Left ventricle myocardium inferior (tissue), 1 donor: ENCODE results near the gene COQ9. TPM values are rescaled to one million over a fixed set of nuclear protein-coding genes. Genes with fewer than 3 reads are reported as not detected.
A peak's percentile ranks its signal among the peaks of the same experiment; 100 is the strongest.

ENCODE experiments used
- DNase-seq: peaks from one replicate; pipeline ENCODE4 v3.0.0-alpha.2; 2020
- H3K27ac ChIP-seq: fragments of 200-600 bp; replicated peaks from 2 replicates; pipeline ENCODE4 v1.8.0; 2021
- H3K27me3 ChIP-seq: fragments of 200-600 bp; 2 replicates; pipeline ENCODE4 v1.8.0; 2021; ENCODE audit warnings: low read depth
- H3K36me3 ChIP-seq: fragments of 200-600 bp; 2 replicates; pipeline ENCODE4 v1.8.0; 2021
- H3K4me1 ChIP-seq: fragments of 200-600 bp; 2 replicates; pipeline ENCODE4 v1.8.0; 2021
- H3K4me3 ChIP-seq: fragments of 200-600 bp; 2 replicates; pipeline ENCODE4 v1.8.0; 2021; ENCODE audit warnings: mild to moderate bottlenecking, moderate library complexity
- H3K9me3 ChIP-seq: fragments of 200-600 bp; replicated peaks from 2 replicates; pipeline ENCODE4 v1.8.0; 2021
- CTCF ChIP-seq: fragments of 200-600 bp; IDR thresholded peaks from 2 replicates; pipeline ENCODE4 v1.8.0; 2021; ENCODE audit warnings: antibody characterized with exemption, mild to moderate bottlenecking, borderline replicate concordance
- intact Hi-C: fragments of 100-400 bp; cut with micrococcal nuclease; formaldehyde crosslinking; loops from one replicate; pipeline ENCODE4 v1.11.0; 2022
- total RNA-seq: library from RNA; stranded (reverse); fragmentation: NEBNext Ultra II Directional; extraction: Animal tissue kit (Norgen Biotek cat#: 25700); gene quantifications from one replicate; pipeline ENCODE4 v1.2.1, GENCODE V29; 2021
- donor health status: DM: no; HTN: yes; CAD: no; lungs with severe emphysema.

Gene COQ9
- total RNA-seq, 1 donor from 2014 or later, result 234 TPM

GRCh38 chr16:57462978-57463362 lies 15.7 kb downstream of the COQ9 start:
- Histone ChIP-seq H3K27ac (peak overlapping the region; percentile 88), H3K4me3 (peak overlapping the region; percentile 94), H3K9me3 (no peaks in the 10 kb centered on the region), H3K27me3 (no peaks in the 10 kb centered on the region), H3K4me1 (peaks cover 40% of the 10 kb centered on the region), H3K36me3 (peaks cover 74% of the 10 kb centered on the region)
- DNase-seq, result no peak
- TF ChIP-seq CTCF, result no peak
- intact Hi-C loops, result no loop called here

- intact Hi-C loops, result no loop called here
- Histone ChIP-seq H3K27me3 (no peaks in the 10 kb centered on the region), H3K4me1 (peaks cover 41% of the 10 kb centered on the region), H3K27ac (no peak overlapping the region), H3K9me3 (no peaks in the 10 kb centered on the region), H3K4me3 (no peak overlapping the region), H3K36me3 (peaks cover 74% of the 10 kb centered on the region)
- no peak for DNase-seq
- no peak for TF ChIP-seq CTCF
Measured at GRCh38 chr16:57464523-57464922, 17.2 kb downstream of the COQ9 start.

GRCh38 chr16:57468346-57468745 lies 21.1 kb downstream of the COQ9 start:
- DNase-seq, result no peak
- intact Hi-C loops, result no loop called here
- no peak for TF ChIP-seq CTCF

GRCh38 chr16:57469046-57469445 lies 21.8 kb downstream of the COQ9 start:
- Histone ChIP-seq H3K36me3 (peaks cover 94% of the 10 kb centered on the region), H3K27me3 (no peaks in the 10 kb centered on the region), H3K4me1 (peaks cover 48% of the 10 kb centered on the region), H3K9me3 (no peaks in the 10 kb centered on the region), H3K27ac (no peak overlapping the region), H3K4me3 (no peak overlapping the region)
- intact Hi-C loops, result no loop called here
- DNase-seq, result no peak
- TF ChIP-seq CTCF, result no peak

More at GRCh38 chr16:57468346-57468745, 21.1 kb downstream of the COQ9 start:
- Histone ChIP-seq H3K27ac (no peak overlapping the region), H3K9me3 (no peaks in the 10 kb centered on the region), H3K4me3 (no peak overlapping the region), H3K27me3 (no peaks in the 10 kb centered on the region), H3K4me1 (peaks cover 55% of the 10 kb centered on the region), H3K36me3 (peaks cover 93% of the 10 kb centered on the region)

GRCh38 chr16:57469917-57470470 lies 22.7 kb downstream of the COQ9 start:
- TF ChIP-seq CTCF, result no peak
- H3K27me3 ChIP-seq, result no peaks in the 10 kb centered on the region
- DNase-seq, result no peak
- peaks cover 93% of the 10 kb centered on the region for H3K36me3 ChIP-seq
- intact Hi-C loops, result no loop called here
- peak overlapping the region; percentile 54 for H3K27ac ChIP-seq
- H3K9me3 ChIP-seq, result no peaks in the 10 kb centered on the region
- H3K4me3 ChIP-seq, result no peak overlapping the region
- H3K4me1 ChIP-seq, result peaks cover 38% of the 10 kb centered on the region
